Endothelial cell of umbilical vein (primary cell): ENCODE measurements around the gene CDK18. TPM values are rescaled to one million over a fixed set of nuclear protein-coding genes. Genes with fewer than 3 reads are reported as not detected.

Experiments used
- BruUV-seq: library from RNA; stranded (reverse); fragments of 400-500 nt; replicated peaks from 2 replicates; lab custom pipeline; 2021; lab: Mats Ljungman, UMichigan
- CTCF ChIA-PET: fragments of 300-600, 350-600 bp; sonication (Branson Sonifier 250); formaldehyde crosslinking; loops from one replicate; lab custom pipeline; 2021; ENCODE audit warnings: antibody characterized with exemption, inconsistent platforms; lab: Charles Lee
- POLR2A ChIA-PET: fragments of 300-600, 350-600 bp; sonication (Branson Sonifier 250); formaldehyde crosslinking; loops from one replicate; lab custom pipeline; 2021; ENCODE audit warnings: antibody characterized with exemption, inconsistent platforms; lab: Charles Lee
- DNase-seq: peaks from one replicate; pipeline ENCODE4 v3.0.0-alpha.2; 2011; ENCODE audit warnings: low read depth, low spot score
- FAIRE-seq: peaks from 2 replicates; lab custom pipeline; 2011; peaks lifted over from hg19 to GRCh38; lab: Jason Lieb, UNC
- H2AFZ ChIP-seq: 2 replicates; pipeline ENCODE4 v1.6.0; 2012; ENCODE audit warnings: low read depth, low read length, control low read depth, inconsistent platforms
- H3K27ac ChIP-seq: 2 replicates; pipeline ENCODE4 v1.5.1; 2011; ENCODE audit warnings: low read depth, mild to moderate bottlenecking, control low read depth, low read length, moderate library complexity; ENCODE audit not compliant: insufficient read depth
- H3K27me3 ChIP-seq, 2 experiments: 2 replicates each; pipeline versions ENCODE4 v1.6.0 to v1.6.1; 2011; ENCODE audit warnings: low read length in 2 of 2, mixed read lengths in 1 of 2; ENCODE audit not compliant: control insufficient read depth in 2 of 2, insufficient read depth in 2 of 2
- H3K36me3 ChIP-seq, 2 experiments: 2 replicates in 1 of 2; 3 replicates in 1 of 2; pipeline ENCODE4 v1.5.1; 2011; ENCODE audit warnings: low read length in 2 of 2, mild to moderate bottlenecking in 1 of 2, moderate library complexity in 1 of 2; ENCODE audit not compliant: control insufficient read depth in 2 of 2, insufficient read depth in 2 of 2; ENCODE audit errors: extremely low read depth in 1 of 2
- H3K4me1 ChIP-seq: 3 replicates; pipeline ENCODE4 v1.5.1; 2011; ENCODE audit warnings: mild to moderate bottlenecking, low read length; ENCODE audit not compliant: control insufficient read depth, insufficient read depth; ENCODE audit errors: extremely low read depth
- H3K4me2 ChIP-seq: 2 replicates; pipeline ENCODE4 v1.6.1; 2011; ENCODE audit warnings: low read length, control low read depth, mixed read lengths; ENCODE audit not compliant: insufficient read depth
- H3K4me3 ChIP-seq, 3 experiments: fragments of 200-600 bp in 1 of 3; sonication (generic), shearing (Covaris generic) in 1 of 3; replicated peaks in 1 of 3; 2 replicates each; pipeline ENCODE4 v1.5.1; 2011 to 2016; ENCODE audit warnings: control low read depth in 3 of 3, low read length in 3 of 3, mild to moderate bottlenecking in 2 of 3, inconsistent platforms in 1 of 3, low read depth in 1 of 3, moderate library complexity in 1 of 3; ENCODE audit not compliant: insufficient read depth in 1 of 3
- H3K79me2 ChIP-seq: 2 replicates; pipeline ENCODE4 v1.6.0; 2012; ENCODE audit warnings: low read length, inconsistent platforms; ENCODE audit not compliant: control insufficient read depth, insufficient read depth
- H3K9ac ChIP-seq: replicated peaks from 2 replicates; pipeline ENCODE3; 2011; ENCODE audit warnings: low read length, control low read depth; ENCODE audit not compliant: insufficient read depth; ENCODE audit errors: extremely low read depth
- H3K9me1 ChIP-seq: replicated peaks from 3 replicates; pipeline ENCODE4 v1.6.0; 2011; ENCODE audit warnings: mild to moderate bottlenecking, low read length; ENCODE audit not compliant: control insufficient read depth, insufficient read depth; ENCODE audit errors: extremely low read depth
- H3K9me3 ChIP-seq: replicated peaks from 2 replicates; pipeline ENCODE4 v1.5.1; 2012; ENCODE audit warnings: low read length, inconsistent platforms; ENCODE audit not compliant: control insufficient read depth, insufficient read depth
- H4K20me1 ChIP-seq: replicated peaks from 2 replicates; pipeline ENCODE3; 2011; ENCODE audit warnings: mild to moderate bottlenecking, low read length; ENCODE audit not compliant: control insufficient read depth, insufficient read depth; ENCODE audit errors: extremely low read depth
- EZH2 ChIP-seq: IDR thresholded peaks from 2 replicates; pipeline ENCODE4 v1.6.1; 2012; ENCODE audit warnings: borderline replicate concordance, low read depth, mild to moderate bottlenecking, moderate library complexity, low read length, inconsistent platforms; ENCODE audit not compliant: severe bottlenecking
- FOS ChIP-seq: IDR thresholded peaks from 2 replicates; pipeline ENCODE4 v1.6.1; 2011; ENCODE audit warnings: mild to moderate bottlenecking, low read length, moderate library complexity, borderline replicate concordance; ENCODE audit not compliant: insufficient read depth
- GATA2 ChIP-seq: IDR thresholded peaks from 2 replicates; pipeline ENCODE4 v1.7.0; 2011; ENCODE audit warnings: low read depth, mild to moderate bottlenecking, moderate library complexity, mixed read lengths, low read length; ENCODE audit not compliant: insufficient read length, insufficient read depth
- JUN ChIP-seq: IDR thresholded peaks from 2 replicates; pipeline ENCODE4 v1.6.1; 2011; ENCODE audit warnings: borderline replicate concordance, low read depth; ENCODE audit not compliant: insufficient read length, insufficient read depth
- MYC ChIP-seq: IDR thresholded peaks from one replicate; pipeline ENCODE4 v1.6.1; 2011; ENCODE audit warnings: mild to moderate bottlenecking, low read depth, low read length
- POLR2A ChIP-seq: IDR thresholded peaks from 2 replicates; pipeline ENCODE4 v1.6.1; 2012; ENCODE audit warnings: low read depth, mild to moderate bottlenecking, control low read depth, low read length
- POLR2AphosphoS5 ChIP-seq: IDR thresholded peaks from 2 replicates; pipeline ENCODE4 v1.6.1; 2012; ENCODE audit warnings: low read depth, mild to moderate bottlenecking, control low read depth, low read length, moderate library complexity; ENCODE audit not compliant: insufficient read depth
- dilution Hi-C: fragments of 300-500 bp; cut with MboI; formaldehyde crosslinking; loops from one replicate; pipeline ENCODE4 v1.15.0; 2019; ENCODE audit warnings: low sequenced_read_pairs; ENCODE audit not compliant: extremely low pct_ligation_motif_present
- intact Hi-C: fragments of 100-400 bp; cut with micrococcal nuclease; formaldehyde crosslinking; loops from one replicate; pipeline ENCODE4 v1.10.0; 2022
- polyA plus RNA-seq, 4 experiments: library from polyadenylated mRNA; depleted of rRNA in 3 of 4; stranded (reverse) in 3 of 4; unstranded in 1 of 4; fragments of >200 nt; gene quantifications; 2 replicates each; pipeline versions ENCODE4 v1.2.1 to v1.2.3, GENCODE V29; 2011 to 2012; ENCODE audit warnings: missing spikeins in 1 of 4
- total RNA-seq: library from RNA; stranded (reverse); gene quantifications from 2 replicates; pipeline ENCODE4 v1.2.3, GENCODE V29; 2021
- TF ChIP-seq, protein P1 (sequence below): IDR thresholded peaks from 2 replicates; pipeline ENCODE4 v1.6.1; 2011; ENCODE audit not compliant: insufficient read depth, insufficient read length
- TF ChIP-seq, protein P2 (sequence below), 2 donors: IDR thresholded peaks; 1 replicate in 1 of 2; 2 replicates in 1 of 2; pipeline ENCODE4 v1.5.1; 2011; ENCODE audit warnings: low read length in 2 of 2, mild to moderate bottlenecking in 2 of 2, moderate library complexity in 2 of 2, control low read depth in 1 of 2, inconsistent platforms in 1 of 2, low read depth in 1 of 2; ENCODE audit not compliant: insufficient read depth in 1 of 2; ENCODE audit errors: extremely low read depth in 1 of 2

The CDK18 gene
- total and polyA plus RNA-seq, 2 donors (not counting 3 experiments of a cell fraction or from before 2014, with no cell fraction given), result 0.17 to 1.2 TPM

DNA sequence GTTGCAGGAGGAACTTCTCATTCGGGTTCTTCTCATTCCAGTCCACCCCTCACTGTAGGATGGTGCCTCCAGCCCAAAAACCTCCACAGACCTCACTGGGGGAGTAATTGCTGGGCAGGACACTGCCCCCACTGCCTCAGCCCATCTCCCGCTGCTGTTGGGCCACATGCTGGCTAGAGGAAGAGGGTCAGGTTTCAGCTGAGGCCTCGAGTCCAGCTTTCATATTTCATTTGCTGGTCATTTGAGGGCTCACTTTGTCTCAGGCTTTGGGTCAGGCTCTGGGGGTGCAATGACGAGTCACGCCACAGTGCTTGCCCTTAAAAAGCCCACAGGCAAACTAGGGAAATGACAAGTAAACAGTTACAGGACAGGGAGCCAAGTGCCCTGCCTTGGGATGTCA, 9.3 kb downstream of the CDK18 start:
- dilution Hi-C loops (no loop called here), intact Hi-C loops (no loop called here)
- TF ChIP-seq POLR2AphosphoS5 (no peak), MYC (no peak), GATA2 (no peak), JUN (no peak), FOS (no peak), EZH2 (no peak), POLR2A (no peak)
- TF ChIP-seq, protein P1, sequence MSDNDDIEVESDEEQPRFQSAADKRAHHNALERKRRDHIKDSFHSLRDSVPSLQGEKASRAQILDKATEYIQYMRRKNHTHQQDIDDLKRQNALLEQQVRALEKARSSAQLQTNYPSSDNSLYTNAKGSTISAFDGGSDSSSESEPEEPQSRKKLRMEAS, result no peak
- TF ChIP-seq, protein P2, sequence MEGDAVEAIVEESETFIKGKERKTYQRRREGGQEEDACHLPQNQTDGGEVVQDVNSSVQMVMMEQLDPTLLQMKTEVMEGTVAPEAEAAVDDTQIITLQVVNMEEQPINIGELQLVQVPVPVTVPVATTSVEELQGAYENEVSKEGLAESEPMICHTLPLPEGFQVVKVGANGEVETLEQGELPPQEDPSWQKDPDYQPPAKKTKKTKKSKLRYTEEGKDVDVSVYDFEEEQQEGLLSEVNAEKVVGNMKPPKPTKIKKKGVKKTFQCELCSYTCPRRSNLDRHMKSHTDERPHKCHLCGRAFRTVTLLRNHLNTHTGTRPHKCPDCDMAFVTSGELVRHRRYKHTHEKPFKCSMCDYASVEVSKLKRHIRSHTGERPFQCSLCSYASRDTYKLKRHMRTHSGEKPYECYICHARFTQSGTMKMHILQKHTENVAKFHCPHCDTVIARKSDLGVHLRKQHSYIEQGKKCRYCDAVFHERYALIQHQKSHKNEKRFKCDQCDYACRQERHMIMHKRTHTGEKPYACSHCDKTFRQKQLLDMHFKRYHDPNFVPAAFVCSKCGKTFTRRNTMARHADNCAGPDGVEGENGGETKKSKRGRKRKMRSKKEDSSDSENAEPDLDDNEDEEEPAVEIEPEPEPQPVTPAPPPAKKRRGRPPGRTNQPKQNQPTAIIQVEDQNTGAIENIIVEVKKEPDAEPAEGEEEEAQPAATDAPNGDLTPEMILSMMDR (IDR thresholded peaks at IDR 0.05; ENCODE audit: extremely low read depth in 1 of 2, insufficient read depth in 1 of 2, low read depth in 1 of 2, low read length in 2 of 2), result no peak
- peaks cover 2% of the 10 kb centered on the region in 2 experiments for H3K27me3 ChIP-seq
- H3K9me1 ChIP-seq, result no peaks in the 10 kb centered on the region
- H3K79me2 ChIP-seq, result no peaks in the 10 kb centered on the region
- H2AFZ ChIP-seq, result no peak overlapping the region
- CTCF ChIA-PET, result interaction anchor here (1.2 to 2.9 kb wide), 3 partner anchors 11 to 160 kb away, joined by 4 to 18 read pairs (median 5); no protein-coding TSS in a partner anchor
- no peak for DNase-seq
- H3K4me2 ChIP-seq, result no peak overlapping the region
- POLR2A ChIA-PET, result no interaction called here
- no peak overlapping the region for H3K27ac ChIP-seq
- H3K9me3 ChIP-seq, result no peaks in the 10 kb centered on the region
- H3K36me3 ChIP-seq, result no peaks in the 10 kb centered on the region
- H3K4me1 ChIP-seq, result no peaks in the 10 kb centered on the region
- no TSS peak for BruUV-seq
- no peak overlapping the region for H3K4me3 ChIP-seq
- FAIRE-seq, result no peak
- H3K9ac ChIP-seq, result no peak overlapping the region
- H4K20me1 ChIP-seq, result no peaks in the 10 kb centered on the region
